Measurements from ENCODE around the gene STK17B.
"Not testable (repeated sequence)": the region's sequence is repeated elsewhere in the genome, so short reads cannot be mapped to it uniquely, and the experiment has no call there.

STK17B gene

DNA sequence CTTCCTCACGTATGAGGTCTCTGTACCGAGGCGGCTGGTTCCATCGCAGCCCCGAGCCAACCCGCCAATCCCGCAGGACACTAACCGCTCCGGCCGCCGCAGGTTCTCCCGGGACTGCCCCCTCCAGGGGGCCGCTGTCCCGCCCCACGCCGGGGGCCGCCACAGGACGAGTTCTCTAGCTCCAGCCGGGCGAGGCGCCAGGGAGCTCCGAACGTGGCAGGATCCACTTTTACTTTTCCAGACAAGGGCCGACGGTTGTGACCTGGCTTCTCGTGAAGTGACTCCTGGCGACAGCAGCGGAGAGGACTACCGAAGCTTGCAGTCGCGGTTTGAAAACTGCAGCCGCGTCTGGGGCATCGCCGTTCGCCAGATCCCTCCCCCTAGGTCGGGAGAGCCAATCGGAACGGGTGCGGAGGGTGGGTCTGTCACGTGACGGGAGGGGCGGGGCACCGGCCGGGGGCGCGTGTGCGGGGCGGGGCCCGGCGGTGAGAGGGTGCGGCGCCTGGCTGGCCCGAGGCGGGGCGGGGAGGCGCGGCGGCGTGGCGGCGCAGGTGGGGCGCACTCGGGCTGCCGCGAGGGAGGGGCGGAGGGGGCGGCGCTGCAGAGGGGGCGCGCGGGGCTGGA, at the start of gene STK17B:
Gene STK17B (minus strand): TSS at position 331 of the 624 bp plus-strand sequence. CDS start 8,195 bp downstream, outside the sequence.
- DNase-seq = peak; percentile 47

DNA sequence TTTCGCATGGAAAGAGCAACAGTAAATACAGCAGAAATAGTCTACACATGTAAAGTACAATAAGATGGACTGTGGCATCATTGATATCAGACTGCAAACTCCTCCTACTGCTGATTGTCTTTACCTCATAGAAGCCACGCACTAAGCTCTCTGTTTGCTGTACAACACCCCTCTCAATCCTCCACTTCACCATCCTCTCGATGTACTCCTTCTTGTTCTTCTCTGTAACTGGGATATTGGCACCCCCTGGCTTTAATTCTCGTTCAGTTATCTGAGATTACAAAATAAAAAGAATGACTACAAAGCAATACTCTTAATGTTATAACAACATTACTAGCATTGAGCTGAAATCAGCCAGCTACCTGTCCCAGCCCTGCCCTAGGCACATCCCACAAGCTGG, 49.3 kb upstream of the STK17B start:
- no peak for DNase-seq

DNA sequence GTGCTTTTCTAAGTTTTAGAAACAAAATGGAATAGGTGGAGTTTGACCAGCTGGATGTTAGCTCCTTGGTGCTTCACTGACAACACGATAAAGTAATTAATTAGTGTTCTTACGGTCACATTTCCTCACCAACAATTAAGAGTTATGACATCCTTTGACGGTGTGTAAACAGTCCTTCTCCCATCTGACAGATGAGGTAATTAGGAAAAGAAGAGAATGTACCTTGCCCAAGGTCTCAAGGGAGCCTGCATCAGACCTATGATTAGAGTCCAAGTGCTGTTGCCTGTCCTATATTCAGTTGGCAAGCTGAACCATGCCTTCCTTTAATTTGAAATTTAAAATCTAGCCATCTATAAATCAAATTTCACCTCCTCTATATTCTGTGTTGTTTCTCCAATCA, 48.3 kb upstream of the STK17B start:
- DNase-seq = no peak

DNA sequence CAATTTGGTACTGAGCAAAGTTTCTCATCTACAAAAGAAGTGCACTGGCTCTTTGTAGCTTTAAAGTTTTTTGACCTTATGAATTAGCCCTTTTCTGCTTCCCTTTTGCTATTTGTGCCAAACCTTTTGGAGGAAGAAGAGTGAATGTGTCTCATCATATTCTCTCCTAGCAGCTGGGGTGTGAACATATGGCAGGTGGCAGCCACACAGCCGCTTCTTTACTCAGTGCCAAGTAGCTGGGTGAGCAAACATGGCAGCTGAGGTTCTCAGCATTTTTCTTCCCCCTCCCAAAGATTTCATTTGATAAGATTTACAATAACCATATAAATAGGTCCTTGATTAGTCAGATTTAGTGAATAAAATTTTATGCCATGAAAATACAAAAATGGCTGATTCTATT, 46.7 kb upstream of the STK17B start:
- DNase-seq = no peak

DNA sequence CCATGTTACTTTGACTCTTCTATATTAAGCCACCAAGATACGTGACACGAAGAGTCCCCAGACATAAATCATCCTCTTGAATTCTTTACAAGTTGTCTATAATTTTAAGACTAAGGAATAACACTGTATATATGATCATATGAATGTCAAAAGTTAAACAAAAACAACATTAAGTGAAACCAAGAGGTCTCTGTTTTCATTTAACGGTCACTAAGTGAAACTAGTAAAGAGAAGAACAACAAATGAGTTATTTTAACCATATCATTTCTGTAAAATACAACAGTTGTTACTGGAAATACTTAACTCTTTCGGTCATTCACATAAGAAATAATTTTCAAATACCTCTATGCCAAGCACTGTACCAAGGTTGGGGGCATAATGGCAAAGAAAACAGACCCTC, 45.7 kb upstream of the STK17B start:
- no peak for DNase-seq

DNA sequence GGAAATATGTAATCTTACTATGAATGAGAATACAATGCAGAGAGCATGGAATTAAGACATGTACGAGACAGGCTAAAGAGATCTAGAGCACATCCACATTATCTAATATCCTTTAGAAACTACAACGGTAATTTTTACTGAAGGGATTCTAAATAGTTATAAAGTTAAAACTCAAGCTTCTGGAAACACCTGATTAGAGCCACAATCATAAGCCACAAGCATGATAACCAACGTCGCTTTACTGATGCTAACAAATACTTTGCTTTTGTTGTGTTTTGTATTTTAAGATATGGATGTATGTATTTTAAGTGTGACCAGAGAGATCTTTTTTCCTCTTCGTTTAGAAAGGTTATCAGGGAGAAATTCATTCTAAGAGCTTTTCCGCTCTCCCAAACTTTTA, 44.0 kb upstream of the STK17B start:
- no peak for DNase-seq

DNA sequence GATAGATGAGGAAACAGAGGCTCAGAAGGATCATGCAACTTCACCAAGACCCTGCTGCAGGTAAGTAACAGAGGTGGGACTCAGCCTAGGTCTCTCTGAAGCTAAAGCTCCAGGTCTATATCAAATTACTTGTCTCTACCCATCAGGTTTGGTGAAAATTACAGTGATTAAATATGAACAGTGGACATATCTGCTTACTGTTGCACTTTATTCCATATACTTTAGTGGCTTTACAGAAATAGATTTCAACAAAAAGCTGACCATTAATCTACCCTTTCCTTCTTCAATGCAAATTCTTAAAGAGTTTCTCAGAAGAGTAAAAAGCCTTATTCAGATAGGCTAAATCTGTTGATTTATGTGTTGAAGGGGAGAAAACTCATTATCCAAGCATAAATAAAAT, 42.8 kb upstream of the STK17B start:
- DNase-seq = no peak

DNA sequence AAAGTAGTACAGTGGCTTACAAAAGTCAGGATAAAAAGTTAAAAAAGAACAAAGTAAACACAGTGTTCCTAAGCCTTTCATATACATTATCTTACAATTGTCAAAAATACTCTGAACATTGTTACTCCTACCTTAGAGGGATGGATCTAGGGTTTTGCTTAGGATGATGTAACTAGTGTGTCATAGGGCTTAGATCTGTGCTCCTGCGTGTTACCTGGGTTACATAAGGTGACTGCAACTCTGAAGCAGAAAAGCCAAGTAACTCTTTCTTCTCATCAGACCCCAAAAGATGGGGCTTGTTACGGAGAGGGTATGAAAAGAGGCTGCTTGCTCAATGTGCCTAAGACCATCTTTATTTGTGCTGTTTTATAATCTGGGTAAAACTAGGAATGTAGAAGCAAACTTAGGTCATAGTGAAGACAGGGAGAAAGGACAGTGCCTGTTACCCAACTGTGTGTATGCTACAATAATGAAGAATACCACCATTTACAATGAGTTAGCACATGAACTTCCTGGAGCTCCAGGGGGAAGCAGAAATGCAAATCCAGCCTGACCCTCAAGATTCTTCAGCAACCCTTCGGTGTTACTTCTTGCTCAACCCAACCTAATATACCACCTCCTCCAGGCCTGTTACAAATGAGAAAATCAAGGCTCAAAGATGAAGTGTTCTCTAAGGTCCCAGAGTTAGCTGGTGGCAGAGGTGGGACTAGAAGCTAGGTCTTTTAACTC, 42.0 kb upstream of the STK17B start:
- no peak for DNase-seq

DNA sequence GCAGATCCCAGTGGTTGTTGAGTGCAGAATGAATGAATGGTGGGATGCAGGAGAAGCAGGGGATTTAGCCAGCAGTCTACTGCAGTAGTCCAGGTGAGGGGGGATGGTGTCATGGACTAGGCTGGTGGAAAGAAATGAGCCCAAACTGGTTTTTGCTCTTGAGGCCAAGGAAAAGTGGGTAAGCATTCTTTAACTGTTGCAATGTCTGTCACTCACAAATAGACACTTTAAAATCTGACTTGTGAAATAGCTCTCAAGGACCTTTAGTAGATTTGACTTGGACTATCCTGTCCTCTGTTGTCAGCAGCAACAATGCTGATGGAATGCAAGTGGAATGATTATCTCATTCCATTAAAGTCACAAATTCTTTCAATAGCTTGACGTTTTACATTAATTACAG, 37.5 kb upstream of the STK17B start:
- DNase-seq = no peak

DNA sequence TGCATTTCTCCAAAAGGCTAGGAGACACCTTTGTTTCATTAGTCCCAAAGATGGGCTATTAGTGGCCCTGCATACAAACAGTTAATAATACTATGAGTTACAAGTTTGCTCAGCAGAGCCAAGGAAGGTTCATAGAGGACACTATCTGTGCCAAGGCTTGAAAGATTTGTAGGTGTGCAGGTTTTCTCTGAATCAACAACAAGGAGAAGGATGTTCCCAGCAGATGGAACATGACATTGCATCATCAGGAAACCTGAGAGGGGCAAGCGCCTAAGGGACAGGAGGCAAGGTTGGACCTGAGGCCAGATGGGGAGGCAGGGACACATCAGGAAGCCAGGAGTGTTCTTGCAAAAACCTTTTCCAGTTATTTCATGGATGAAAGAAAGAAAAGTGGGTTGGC, 35.4 kb upstream of the STK17B start:
- DNase-seq = no peak

DNA sequence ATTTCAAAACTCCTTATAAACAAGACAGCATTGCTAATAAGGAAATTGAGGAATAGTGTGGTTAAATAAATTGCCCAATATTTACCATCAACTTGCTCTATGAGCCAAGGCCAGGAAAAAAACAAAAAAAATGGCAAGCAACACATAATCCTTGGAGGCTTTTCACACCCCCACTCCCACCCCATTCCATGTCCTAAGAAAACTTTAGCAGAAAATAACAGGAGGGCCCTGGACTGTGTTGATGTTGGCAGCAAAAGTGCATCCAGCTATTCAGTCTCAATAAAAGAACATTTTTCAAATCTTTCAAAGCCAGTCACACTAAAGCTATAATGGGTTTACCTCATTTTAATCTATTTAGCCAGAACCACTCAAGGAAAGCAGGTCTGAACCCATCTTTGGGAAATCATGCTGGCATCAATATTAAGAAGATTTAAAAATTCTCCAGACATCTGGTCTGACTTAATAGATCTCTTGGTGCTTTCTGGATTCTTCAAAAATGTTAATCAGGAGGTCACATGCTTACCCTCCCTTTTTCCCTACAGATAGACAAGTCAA, 34.6 kb upstream of the STK17B start:
- DNase-seq = no peak

DNA sequence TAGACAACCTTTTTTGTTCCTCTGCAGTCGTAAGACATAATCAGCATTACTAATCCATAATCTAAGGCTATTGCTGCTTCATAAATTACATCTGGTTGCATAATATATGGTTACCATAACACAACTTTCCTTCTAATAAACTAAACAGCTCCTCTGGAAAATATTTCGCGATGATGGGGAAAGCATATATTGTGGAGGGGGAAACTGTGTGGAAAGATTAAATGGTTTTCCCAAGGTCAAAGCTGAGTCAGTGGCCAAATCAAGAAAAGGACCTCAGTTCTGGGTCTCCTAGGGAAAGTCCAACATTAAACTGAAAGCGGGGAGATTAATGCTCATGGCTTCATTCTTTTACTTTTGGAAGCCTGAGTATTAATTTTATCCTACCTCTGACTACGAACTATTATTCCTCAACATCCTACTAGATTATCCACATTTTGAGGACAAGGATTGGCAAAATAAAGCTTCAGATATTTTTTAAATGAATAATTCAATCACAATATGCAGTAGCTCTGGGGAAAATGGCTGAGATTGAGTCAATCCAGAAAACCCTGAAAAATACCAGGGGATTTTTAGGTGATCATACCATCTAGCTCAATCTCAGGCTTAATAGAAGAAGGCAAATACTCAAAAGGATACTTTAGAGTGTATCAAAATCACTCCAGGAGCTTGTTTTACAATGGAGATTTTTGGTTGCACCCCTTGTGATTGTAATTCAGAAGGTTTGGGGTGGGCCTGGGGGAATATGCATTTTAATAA, 33.8 kb upstream of the STK17B start:
- no peak for DNase-seq

DNA sequence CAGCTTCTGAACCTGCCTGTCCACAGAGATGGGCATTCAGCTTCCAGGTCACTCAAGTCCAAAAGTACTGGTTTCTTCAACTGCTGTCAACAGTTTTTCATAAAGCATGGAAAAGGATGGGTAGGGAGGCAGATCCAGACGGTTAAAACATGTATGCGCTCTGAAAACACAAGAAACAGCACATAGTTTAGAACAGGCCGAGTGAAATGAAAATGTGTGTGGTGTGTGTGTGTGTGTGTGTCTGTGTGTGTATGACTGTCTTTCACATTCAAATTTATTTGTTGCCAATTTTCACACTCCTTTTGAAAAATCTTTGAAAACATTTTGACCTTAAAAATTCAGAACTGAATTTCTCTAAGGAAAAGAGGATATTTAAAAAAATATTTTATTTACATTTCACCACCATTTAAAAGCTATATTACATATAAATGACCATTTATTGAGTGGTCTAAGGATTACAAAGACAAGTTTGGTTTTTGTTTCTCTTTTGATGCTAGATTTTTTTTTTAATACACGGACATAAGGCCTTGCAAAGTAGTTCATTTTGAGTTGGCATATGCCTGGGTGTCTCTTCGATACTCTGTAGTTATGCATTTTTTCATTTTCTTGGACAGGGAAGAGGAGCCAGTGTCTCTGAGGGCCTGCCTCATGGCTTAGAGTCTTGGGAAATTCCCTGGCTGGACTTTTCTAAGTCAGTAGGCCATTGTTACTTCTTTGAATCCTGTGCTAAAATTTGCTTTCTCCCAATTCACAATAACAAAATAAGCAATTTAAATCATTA, 30.0 kb upstream of the STK17B start:
- no peak for DNase-seq

DNA sequence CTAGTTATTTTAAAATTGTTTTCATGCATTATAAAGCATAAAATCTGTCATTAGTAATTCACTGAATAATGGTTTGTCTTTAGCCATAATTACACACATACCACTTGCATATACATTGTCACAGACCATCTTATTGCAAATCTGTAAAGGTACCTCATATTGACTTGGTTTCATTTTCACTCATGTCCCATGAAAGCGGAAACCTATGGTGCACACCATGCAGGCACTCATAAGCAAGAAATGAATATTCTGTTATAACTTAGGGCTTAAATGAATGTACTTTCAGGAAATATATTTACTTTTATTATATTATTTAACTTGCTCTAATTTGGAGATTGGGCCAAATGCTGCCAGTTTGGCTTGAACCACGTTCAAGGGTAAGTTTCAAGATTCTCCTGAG, 29.2 kb upstream of the STK17B start:
- DNase-seq = no peak

DNA sequence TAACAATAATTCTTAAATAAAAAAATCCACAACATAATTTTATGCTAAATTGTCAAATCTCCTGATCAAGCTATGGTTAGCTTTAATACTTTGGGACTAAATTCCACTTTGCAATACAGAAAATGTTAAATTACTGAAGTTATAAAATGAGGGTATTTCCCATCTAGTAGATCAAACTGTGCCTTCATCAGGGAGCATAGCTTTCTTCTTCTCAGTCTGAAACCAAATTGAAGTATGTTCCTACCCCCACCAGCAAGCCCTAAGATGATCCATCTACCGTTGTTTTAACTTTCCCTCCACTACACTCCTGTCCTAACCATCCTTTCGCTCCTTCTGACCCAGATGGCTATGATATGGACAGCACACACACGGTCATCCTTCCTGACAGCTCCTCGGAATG, 24.4 kb upstream of the STK17B start:
- DNase-seq = no peak

DNA sequence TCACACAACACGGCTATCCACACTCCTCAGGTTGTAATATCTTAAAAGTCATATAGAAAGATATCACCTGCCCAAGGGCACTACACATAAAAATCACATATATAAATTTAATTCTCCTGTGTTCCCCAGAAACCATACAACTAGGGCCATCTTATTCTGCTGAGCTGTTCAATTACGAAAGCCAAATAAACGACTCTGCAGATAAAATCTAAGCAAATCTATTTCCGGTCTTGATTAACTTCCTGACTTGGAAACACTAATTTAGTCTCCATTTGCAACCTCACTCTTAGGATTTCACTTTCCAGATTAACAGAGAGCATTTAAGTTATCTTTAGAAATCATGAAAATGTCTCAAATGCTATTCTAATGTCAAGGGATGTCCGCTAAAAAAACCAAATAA, 23.9 kb upstream of the STK17B start:
- no peak for DNase-seq

DNA sequence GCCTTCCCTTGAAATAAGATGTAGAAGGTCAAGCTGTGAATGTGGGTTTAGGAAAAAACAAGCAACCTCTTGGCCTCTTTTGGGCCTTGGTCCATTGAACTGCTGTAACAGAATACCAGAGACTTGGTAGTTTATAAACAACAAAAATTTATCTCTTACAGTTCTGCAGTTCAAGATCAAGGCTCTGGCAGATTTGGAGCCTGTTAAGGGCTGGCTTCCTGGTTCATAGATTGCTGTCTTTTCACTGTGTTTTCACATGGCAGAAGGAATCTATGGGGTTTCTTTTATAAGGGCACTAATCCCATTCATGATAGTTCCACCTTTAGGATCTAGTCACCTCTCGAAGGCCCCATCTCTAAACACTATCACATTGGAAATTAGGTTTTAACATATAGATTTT, 20.2 kb upstream of the STK17B start:
- no peak for DNase-seq

DNA sequence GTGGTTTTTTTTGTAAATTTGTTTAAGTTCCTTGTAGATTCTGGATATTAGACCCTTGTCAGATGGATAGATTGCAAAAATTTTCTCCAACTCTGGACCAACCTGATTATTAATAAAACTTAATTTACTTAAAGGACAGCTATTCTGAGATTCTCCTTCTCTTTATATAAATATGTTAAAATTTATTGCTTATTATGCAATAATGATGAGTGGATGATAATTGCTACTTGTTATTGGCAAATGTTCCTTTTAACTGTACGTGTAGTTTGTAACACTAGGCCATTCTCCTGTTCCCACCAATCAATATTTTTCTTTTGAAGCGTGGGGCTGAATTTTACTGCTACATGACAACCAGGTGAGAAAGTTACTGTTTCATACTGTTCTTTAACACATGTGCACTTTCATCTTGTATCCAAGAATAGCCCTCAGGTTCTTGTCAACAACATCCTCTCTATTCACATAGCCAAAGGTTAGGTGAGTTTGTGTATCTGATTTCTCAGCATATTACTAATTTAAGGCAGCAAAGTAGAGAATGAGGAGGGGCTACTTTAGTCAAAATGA, 16.6 kb upstream of the STK17B start:
- no peak for DNase-seq

DNA sequence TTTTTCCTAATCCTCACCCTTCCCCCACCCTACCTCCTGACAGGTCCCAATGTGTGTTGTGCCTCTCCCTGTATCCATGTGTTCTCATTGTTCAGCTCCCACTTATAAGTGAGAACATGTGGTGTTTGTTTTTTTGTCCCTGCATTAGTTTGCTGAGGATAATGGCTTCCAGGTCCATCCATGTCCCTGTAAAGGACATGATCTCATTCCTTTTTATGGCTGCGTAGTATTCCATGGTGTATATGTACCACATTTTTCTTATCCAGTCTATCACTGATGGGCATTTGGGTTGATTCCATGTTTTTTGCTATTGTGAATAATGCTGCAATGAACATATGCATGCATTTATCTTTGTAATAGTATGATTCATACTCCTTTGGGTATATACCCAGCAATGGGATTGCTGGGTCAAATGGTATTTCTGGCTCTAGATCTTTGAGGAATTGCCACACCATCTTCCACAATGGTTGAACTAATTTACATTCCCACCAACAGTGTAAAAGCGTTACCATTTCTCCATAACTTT, 15.9 kb upstream of the STK17B start:
- DNase-seq = not testable (repeated sequence)

DNA sequence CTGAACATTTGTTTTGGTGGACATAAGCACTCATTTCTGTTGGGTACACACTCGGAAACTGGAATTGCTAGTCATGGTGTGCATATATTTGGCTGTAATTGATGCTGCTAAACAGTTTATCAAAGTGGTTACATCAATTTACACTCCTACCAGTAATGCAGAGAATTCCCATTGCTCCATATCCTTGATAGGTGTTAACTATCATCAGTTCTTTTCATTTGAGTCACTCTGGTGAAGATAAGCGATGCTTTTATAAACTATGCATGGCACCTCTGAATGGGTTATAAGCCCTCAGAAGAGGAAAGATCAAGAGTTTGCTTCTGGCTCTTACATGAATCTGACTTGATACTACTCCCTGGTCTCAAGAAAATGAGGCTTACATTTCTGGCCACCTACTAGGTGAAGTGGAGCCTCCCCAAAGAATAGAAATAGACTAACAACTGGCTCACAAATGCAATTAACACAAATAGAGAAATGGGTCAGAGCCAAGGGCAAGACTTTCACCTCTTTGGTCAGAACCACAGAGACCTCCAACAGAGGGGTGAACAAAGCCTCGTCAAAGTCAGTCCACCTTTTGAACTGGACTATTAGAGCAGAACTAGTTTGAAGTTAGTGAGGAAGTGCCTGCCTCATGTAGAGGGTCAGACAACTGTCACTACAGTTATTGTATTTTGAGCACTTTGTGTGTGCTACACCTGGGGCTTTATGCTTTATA, 15.0 kb upstream of the STK17B start:
- no peak for DNase-seq

DNA sequence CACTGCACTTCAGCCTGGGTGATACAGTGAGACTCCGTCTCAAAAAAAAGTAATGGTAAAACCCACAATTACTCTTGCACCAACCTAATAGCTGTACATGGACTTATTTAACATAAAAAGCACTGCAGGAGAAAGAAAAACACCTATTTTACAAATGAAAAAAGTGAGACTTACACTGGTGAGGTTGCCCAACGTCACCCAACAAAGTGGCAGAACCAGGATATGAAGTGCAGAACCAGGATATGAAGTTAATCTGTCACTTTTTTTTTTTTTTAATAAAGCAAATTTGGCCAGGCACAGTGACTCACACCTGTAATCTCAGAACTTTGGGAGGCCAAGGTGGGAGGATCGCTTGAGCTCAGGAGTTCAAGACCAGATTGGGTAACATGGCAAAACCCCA, 13.5 kb upstream of the STK17B start:
- DNase-seq = no peak
